Panc1 (cell line): ENCODE results near the gene DDAH1. TPM values are rescaled to one million over a fixed set of nuclear protein-coding genes. Genes with fewer than 3 reads are reported as not detected.

Experiments used
- ATAC-seq: fragments of 200-7000 bp; cut with Tn5 transposase; 2 replicates; pipeline ENCODE4 v1.9.1; 2020; ENCODE audit warnings: mild to moderate bottlenecking, moderate library complexity
- BruUV-seq: library from RNA; stranded (reverse); fragments of 400-500 nt; replicated peaks from 2 replicates; lab custom pipeline; 2021; lab: Mats Ljungman, UMichigan
- CTCF ChIA-PET: fragments of 300-600 bp; sonication (Branson Sonifier 250); formaldehyde crosslinking; loops from one replicate; lab custom pipeline; 2022; ENCODE audit warnings: antibody characterized with exemption; lab: Charles Lee
- POLR2A ChIA-PET: fragments of 300-600 bp; sonication (Branson Sonifier 250); formaldehyde crosslinking; loops from one replicate; lab custom pipeline; 2022; ENCODE audit warnings: antibody characterized with exemption; lab: Charles Lee
- DNase-seq: peaks from one replicate; pipeline ENCODE4 v3.0.0-alpha.2; 2010; ENCODE audit warnings: low read depth, low spot score
- H3K27ac ChIP-seq: 2 replicates; pipeline ENCODE4 v1.5.1; 2011; ENCODE audit warnings: mild to moderate bottlenecking, low read length, inconsistent platforms
- H3K27me3 ChIP-seq: fragments of 200-500 bp; sonication (Bioruptor generic); 2 replicates; pipeline ENCODE4 v1.6.0; 2014; ENCODE audit warnings: low read length, inconsistent platforms; ENCODE audit not compliant: control insufficient read depth, insufficient read depth
- H3K36me3 ChIP-seq: fragments of 200-500 bp; sonication (Bioruptor generic); 2 replicates; pipeline ENCODE4 v1.5.1; 2014; ENCODE audit warnings: inconsistent platforms, mild to moderate bottlenecking, low read length, moderate library complexity; ENCODE audit not compliant: control insufficient read depth, insufficient read depth
- H3K4me1 ChIP-seq: 2 replicates; pipeline ENCODE4 v1.5.1; 2011; ENCODE audit warnings: inconsistent platforms, mild to moderate bottlenecking, low read length, moderate library complexity; ENCODE audit not compliant: control insufficient read depth, insufficient read depth
- H3K4me3 ChIP-seq, 2 experiments: 2 replicates each; pipeline ENCODE4 v1.5.1; 2011 to 2012; ENCODE audit warnings: low read depth in 2 of 2, low read length in 2 of 2, mild to moderate bottlenecking in 2 of 2, inconsistent platforms in 1 of 2, moderate library complexity in 1 of 2
- H3K9me3 ChIP-seq: fragments of 200-500 bp; sonication (Bioruptor generic); 2 replicates; pipeline ENCODE4 v1.5.1; 2014; ENCODE audit warnings: low read depth, mild to moderate bottlenecking, inconsistent platforms, low read length, moderate library complexity; ENCODE audit not compliant: control insufficient read depth, insufficient read depth
- CTCF ChIP-seq: fragments of 450-650 bp; IDR thresholded peaks from 2 replicates; pipeline ENCODE4 v1.5.1; 2017; ENCODE audit warnings: mild to moderate bottlenecking
- POLR2AphosphoS5 ChIP-seq: IDR thresholded peaks from 2 replicates; pipeline ENCODE4 v1.6.1; 2012; ENCODE audit warnings: mild to moderate bottlenecking, low read depth, low read length, moderate library complexity
- REST ChIP-seq, 2 experiments: IDR thresholded peaks; 2 replicates each; pipeline ENCODE4 v1.6.1; 2011 to 2012; ENCODE audit warnings: low read depth in 2 of 2, control low read depth in 1 of 2, low read length in 1 of 2, mild to moderate bottlenecking in 1 of 2, moderate library complexity in 1 of 2; ENCODE audit not compliant: insufficient read depth in 1 of 2
- SIN3A ChIP-seq: IDR thresholded peaks from 2 replicates; pipeline ENCODE4 v1.6.1; 2012; ENCODE audit warnings: low read depth, mild to moderate bottlenecking, low read length, moderate library complexity, borderline replicate concordance; ENCODE audit not compliant: insufficient read depth
- TCF7L2 ChIP-seq: IDR thresholded peaks from 2 replicates; pipeline ENCODE4 v1.6.1; 2011; ENCODE audit warnings: mild to moderate bottlenecking, low read depth, low read length, inconsistent platforms
- in situ Hi-C: cut with HindIII; loops from 2 replicates; pipeline ENCODE4 v1.10.0; 2016; ENCODE audit warnings: low sequenced_read_pairs, low pct_unique_long_range_greater_than_20kb
- intact Hi-C: fragments of 100-400 bp; cut with micrococcal nuclease; formaldehyde crosslinking; loops from one replicate; pipeline ENCODE4 v1.10.0; 2022; ENCODE audit not compliant: unreplicated experiment
- total RNA-seq: library from RNA; stranded (reverse); gene quantifications from one replicate; pipeline ENCODE4 v1.2.1, GENCODE V29; 2021; ENCODE audit not compliant: unreplicated experiment

DDAH1 gene
- total RNA-seq, 1 experiment from 2014 or later, result 85.4 TPM

GRCh38 chr1:85365851-85366250, 99.1 kb downstream of the DDAH1 start:
- no TSS peak for BruUV-seq
- Histone ChIP-seq H3K27me3 (no peaks in the 10 kb centered on the region), H3K36me3 (no peaks in the 10 kb centered on the region), H3K4me1 (peaks cover 56% of the 10 kb centered on the region), H3K4me3 (no peak overlapping the region), H3K9me3 (no peaks in the 10 kb centered on the region), H3K27ac (peak overlapping the region; percentile 35)
- POLR2A ChIA-PET, result interaction anchor here (0.7 kb wide), 1 partner anchor 187 kb away, joined by 3 read pairs; no protein-coding TSS in a partner anchor
- intact Hi-C loops, result no loop called here
- no peak for ATAC-seq
- in situ Hi-C loops, result no loop called here
- DNase-seq, result no peak
- CTCF ChIA-PET, result no interaction called here
- TF ChIP-seq SIN3A, result no peak
- peak; percentile 5; the same call in 1 of the 2 replicates for TF ChIP-seq CTCF

- no peak overlapping the region for H3K4me3 ChIP-seq
- ChIA-PET POLR2A (no interaction called here), CTCF (interaction anchor here (1.0 kb wide), 1 partner anchor 9 kb away, joined by 3 read pairs; no protein-coding TSS in a partner anchor)
- intact Hi-C loops (no loop called here), in situ Hi-C loops (no loop called here)
- peak overlapping the region; percentile 76 for H3K27ac ChIP-seq
- no peak for ATAC-seq
- BruUV-seq, result no TSS peak
- DNase-seq, result no peak
- no peaks in the 10 kb centered on the region for H3K9me3 ChIP-seq
- peaks cover 60% of the 10 kb centered on the region for H3K4me1 ChIP-seq
- no peaks in the 10 kb centered on the region for H3K27me3 ChIP-seq
- no peaks in the 10 kb centered on the region for H3K36me3 ChIP-seq
- no peak for TF ChIP-seq SIN3A
- no peak for TF ChIP-seq TCF7L2
- TF ChIP-seq REST (IDR thresholded peaks at IDR 0.05; ENCODE audit: insufficient read depth in 1 of 2, low read depth in 2 of 2, low read length in 1 of 2), result no peak
- TF ChIP-seq CTCF, result no peak
- no peak for TF ChIP-seq POLR2AphosphoS5
These were observed 101.4 kb downstream of the DDAH1 start for GRCh38 chr1:85363521-85363920.
